NCI-H2227 (cell line): ENCODE data around the gene MXD3.
"Not testable (repeated sequence)": the region's sequence is repeated elsewhere in the genome, so short reads cannot be mapped to it uniquely, and the experiment has no call there.

Experiments
- DNase-seq: peaks from one replicate; lab custom pipeline; 2025; ENCODE audit not compliant: unreplicated experiment; lab: John Stamatoyannopoulos, UW

The MXD3 gene

GRCh38 chr5:177275883-177276282, 35.8 kb downstream of the MXD3 start:
- DNase-seq, result no peak

- DNase-seq, result no peak
Measured at GRCh38 chr5:177271113-177271512, 40.6 kb downstream of the MXD3 start.

GRCh38 chr5:177270653-177271052, 41.0 kb downstream of the MXD3 start:
- no peak for DNase-seq

DNA sequence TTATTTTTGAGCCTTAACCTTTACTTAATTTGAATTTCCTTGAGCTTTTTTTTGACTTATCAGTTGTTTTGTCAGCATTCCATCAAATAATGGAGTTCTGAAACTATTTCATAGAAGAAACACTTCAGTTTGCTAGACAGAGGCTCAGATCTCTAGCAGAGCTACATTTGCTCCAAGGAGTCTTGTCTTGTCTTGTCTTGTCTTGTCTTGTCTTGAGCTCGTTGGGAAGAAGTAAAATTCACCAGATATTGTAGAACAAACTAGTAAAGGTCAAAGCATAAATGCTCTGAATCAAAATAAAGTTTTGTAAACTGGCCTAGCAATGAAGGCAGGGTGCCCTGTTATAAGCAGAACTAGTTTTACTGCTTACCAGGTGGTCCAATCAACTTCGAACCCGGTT, 41.7 kb downstream of the MXD3 start:
- DNase-seq, result no peak

GRCh38 chr5:177269232-177269895, 42.3 kb downstream of the MXD3 start:
- no peak for DNase-seq

GRCh38 chr5:177265395-177265794, 46.3 kb downstream of the MXD3 start:
- no peak for DNase-seq

DNA sequence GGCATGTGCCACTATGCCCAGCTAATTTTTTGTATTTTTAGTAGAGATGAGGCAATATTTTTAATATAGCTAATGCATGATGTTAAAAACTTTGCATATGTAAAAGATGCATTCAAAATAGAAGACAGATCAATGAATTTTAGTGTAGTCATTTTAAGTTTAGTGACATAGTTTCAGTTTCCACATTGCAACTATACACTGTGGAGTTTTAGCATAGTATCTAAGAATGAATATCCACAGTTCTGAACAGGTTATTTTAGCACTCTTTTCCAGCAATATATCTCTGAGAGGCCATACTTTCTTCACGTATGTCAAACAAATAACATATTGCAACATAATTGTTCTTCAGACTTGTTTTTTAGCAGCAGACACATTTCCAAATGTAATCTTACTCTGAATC, 47.5 kb downstream of the MXD3 start:
- no peak for DNase-seq

GRCh38 chr5:177261510-177261909, 50.2 kb downstream of the MXD3 start:
- DNase-seq, result no peak

DNA sequence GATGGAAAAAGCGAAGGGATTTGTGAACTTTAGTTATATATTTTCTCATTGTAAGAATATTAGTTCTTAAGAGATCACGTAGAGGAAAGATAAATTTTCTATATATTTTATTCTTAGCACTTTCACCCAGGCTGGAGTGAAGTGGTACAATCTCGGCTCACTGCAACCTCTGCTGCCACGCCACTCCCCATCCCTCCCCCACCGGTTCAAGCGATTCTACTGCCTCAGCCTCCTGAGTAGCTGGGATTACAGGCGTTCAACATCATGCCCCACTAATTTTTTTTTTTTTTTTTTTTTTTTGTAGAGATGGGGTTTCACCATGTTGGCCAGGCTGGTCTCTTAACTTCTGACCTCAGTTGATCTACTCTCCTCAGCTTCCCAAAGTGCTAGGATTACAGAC, 50.7 kb downstream of the MXD3 start:
- DNase-seq, result no peak

DNA sequence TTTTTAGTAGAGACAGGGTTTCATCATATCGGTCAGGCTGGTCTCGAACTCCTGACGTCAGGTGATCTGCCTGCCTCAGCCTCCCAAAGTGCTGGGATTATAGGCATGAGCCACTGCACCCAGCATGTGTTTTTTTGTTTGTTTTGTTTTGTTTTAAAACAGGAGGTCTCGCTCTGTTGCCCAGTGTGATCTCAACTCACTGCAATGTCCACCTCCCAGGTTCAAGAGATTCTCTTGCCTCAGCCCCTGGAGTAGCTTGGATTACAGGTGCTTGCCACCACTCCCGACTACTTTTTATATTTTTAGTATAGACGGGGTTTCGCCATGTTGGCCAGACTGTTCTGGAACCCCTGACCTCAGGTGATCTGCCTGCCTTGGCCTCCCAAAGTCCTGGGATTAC, 53.0 kb downstream of the MXD3 start:
- not testable (repeated sequence) for DNase-seq
